CD4-positive, alpha-beta T cell treated with Interleukin-4 for 1 hour (primary cell): Measurements from ENCODE around the gene PLD4.
"Not testable (repeated sequence)": the region's sequence is repeated elsewhere in the genome, so short reads cannot be mapped to it uniquely, and the experiment has no call there.

ENCODE experiments used
- DNase-seq, 2 donors: peaks; one replicate each; pipeline ENCODE4 v3.0.0-alpha.2; 2020 to 2022

PLD4 gene

DNA sequence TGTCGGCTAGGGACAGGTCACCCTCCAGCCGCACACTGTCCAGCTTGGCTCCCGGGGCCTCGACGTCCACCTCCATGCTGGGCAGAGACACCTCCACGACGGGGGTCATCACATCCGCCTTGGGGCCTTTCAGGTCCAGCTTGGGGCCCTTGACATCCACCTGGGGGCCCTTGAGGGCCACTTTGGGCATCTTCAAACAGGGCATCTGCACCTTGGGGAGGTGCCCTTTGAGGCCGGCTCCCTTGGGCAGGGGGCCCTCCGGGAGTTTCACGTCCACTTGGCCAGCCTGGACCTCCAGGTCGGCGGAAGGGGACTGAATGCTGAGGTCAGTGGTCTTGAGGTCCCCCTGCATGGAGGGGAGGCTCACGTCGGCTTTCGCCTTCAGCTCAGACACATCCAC is 17.9 kb downstream of the PLD4 start:
- DNase-seq, result no peak

DNA sequence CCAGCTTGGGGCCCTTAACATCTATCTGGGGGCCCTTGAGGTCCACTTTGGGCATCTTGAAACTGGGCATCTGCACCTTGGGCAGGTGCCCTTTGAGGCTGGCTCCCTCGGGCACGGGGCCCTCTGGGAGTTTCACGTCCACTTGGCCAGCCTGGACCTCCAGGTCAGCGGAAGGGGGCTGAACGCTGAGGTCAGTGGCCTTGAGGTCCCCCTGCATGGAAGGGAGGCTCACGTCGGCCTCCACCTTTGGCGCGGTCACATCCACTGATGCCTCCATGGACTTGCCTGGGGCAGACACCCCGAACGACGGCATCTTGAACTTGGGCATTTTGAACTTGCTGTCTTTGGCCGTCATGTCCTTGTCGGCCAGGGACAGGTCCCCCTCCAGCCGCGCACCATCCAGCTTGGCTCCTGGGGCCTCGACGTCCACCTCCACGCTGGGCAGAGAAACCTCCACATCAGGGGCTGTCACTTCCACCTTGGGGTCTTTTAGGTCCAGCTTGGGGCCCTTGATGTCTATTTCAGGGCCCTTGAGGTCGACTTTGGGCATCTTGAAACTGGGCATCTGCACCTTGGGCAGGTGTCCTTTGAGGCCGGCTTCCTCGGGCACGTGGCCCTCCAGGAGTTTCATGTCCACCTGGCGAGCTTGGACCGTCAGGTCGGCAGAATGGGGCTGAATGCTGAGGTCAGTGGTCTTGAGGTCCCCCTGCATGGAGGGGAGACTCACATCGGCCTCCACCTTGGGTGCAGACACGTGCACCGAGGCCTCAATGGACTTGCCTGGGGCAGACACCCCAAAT is 18.7 kb downstream of the PLD4 start:
- DNase-seq, result not testable (repeated sequence)

DNA sequence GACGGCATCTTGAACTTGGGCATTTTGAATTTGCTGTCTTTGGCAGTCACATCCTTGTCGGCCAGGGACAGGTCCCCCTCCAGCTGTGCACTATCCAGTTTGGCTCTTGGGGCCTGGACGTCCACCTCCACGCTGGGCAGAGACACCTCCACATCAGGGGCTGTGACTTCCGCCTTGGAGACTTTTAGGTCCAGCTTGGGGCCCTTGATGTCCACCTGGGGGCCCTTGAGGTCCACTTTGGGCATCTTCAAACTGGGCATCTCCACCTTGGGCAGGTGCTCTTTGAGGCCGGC is 19.3 kb downstream of the PLD4 start:
- DNase-seq, result not testable (repeated sequence)

DNA sequence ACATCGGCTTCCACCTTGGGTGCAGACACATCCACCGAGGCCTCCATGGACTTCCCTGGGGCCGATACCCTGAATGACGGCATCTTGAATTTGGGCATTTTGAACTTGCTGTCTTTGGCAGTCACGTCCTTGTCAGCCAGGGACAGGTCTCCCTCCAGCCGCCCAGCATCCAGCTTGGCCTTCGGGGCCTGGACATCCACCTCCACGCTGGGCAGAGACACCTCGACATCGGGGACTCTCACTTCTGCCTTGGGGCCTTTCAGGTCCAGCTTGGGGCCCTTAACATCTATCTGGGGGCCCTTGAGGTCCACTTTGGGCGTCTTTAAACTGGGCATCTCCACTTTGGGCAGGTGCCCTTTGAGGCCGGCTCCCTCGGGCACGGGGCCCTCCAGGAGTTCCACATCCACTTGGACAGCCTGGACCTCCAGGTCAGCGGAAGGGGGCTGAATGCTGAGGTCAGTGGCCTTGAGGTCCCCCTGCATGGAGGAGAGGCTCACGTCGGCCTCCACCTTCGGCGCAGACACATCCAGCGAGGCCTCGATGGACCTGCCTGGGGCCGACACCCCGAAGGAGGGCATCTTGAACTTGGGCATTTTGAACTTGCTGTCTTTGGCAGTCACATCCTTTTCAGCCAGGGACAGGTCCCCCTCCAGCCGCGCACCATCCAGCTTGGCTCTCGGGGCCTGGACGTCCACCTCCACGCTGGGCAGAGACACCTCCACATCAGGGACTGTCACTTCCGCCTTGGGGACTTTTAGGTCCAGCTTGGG is 19.9 kb downstream of the PLD4 start:
- not testable (repeated sequence) for DNase-seq

DNA sequence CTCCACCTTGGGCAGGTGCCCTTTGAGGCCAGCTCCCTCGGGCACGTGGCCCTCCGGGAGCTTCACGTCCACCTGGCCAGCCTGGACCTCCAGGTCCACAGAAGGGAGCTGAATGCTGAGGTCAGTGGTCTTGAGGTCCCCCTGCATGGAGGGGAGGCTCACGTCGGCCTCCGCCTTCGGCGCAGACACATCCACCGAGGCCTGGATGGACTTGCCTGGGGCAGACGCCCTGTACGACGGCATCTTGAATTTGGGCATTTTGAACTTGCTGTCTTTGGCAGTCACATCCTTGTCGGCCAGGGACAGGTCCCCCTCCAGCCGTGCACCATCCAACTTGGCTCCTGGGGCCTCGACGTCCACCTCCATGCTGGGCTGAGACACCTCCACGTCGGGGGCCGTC is 20.6 kb downstream of the PLD4 start:
- DNase-seq, result not testable (repeated sequence)

DNA sequence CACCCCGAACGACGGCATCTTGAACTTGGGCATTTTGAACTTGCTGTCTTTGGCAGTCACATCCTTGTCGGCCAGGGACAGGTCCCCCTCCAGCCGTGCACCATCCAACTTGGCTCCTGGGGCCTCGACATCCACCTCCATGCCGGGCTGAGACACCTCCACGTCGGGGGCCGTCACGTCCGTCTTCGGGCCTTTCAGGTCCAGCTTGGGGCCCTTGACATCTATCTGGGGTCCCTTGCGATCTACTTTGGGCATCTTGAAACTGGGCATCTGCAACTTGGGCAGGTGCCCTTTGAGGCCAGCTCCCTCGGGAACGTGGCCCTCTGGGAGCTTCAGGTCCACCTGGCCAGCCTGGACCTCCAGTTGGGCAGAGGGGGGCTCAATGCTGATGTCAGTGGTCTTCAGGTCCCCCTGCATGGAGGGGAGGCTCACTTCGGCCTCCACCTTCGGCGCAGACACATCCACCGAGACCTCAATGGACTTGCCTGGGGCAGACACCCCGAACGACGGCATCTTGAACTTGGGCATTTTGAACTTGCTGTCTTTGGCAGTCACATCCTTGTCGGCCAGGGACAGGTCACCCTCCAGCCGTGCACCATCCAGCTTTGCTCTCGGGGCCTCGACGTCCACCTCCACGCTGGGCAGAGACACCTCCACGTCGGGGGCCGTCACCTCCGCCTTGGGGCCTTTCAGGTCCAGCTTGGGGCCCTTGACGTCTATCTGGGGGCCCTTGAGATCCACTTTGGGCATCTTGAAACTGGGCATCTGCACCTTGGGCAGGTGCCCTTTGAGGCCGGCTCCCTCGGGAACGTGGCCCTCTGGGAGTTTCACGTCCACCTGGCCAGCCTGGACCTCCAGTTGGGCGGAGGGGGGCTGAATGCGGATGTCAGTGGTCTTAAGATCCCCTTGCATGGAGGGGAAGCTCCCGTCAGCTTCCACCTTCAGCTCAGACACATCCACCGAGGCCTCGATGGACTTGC is 21.6 kb downstream of the PLD4 start:
- DNase-seq, result not testable (repeated sequence)

DNA sequence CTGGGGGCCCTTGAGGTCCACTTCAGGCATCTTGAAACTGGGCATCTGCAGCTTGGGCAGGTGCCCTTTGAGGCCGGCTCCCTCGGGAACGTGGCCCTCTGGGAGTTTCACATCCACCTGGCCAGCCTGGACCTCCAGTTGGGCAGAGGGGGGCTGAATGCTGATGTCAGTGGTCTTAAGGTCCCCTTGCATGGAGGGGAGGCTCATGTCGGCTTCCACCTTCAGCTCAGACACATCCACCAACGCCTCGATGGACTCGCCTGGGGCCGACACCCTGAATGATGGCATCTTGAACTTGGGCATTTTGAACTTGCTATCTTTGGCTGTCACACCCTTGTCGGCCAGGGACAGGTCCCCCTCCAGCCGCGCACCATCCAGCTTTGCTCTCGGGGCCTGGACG is 22.5 kb downstream of the PLD4 start:
- not testable (repeated sequence) for DNase-seq

DNA sequence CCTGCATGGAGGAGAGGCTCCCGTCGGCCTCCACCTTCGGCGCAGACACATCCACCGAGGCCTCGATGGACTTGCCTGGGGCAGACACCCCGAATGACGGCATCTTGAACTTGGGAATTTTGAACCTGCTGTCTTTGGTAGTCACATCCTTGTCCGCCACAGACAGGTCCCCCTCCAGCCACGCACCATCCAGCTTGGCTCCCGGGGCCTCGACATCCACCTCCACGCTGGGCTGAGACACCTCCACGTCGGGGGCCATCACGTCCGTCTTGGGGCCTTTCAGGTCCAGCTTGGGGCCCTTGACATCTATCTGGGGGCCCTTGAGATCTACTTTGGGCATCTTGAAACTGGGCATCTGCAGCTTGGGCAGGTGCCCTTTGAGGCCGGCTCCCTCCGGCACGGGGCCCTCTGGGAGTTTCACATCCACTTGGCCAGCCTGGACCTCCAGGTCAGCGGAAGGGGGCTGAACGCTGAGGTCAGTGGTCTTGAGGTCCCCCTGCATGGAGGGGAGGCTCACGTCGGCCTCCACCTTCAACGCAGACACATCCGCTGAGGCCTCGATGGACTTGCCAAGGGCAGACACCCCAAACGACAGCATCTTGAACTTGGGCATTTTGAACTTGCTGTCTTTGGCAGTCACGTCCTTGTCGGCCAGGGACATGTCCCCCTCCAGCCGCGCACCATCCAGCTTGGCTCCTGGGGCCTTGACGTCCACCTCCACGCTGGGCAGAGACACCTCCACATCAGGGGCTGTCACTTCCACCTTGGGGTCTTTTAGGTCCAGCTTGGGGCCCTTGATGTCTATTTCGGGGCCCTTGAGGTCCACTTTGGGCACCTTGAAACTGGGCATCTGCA is 23.4 kb downstream of the PLD4 start:
- DNase-seq, result not testable (repeated sequence)

DNA sequence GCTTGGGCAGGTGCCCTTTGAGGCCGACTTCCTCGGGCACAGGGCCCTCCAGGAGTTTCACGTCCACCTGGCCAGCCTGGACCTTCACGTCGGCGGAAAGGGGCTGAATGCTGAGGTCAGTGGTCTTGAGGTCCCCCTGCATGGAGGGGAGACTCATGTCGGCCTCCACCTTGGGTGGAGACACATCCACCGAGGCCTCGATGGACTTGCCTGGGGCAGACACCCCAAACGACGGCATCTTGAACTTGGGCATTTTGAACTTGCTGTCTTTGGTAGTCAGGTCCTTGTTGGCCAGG is 24.0 kb downstream of the PLD4 start:
- DNase-seq, result no peak

DNA sequence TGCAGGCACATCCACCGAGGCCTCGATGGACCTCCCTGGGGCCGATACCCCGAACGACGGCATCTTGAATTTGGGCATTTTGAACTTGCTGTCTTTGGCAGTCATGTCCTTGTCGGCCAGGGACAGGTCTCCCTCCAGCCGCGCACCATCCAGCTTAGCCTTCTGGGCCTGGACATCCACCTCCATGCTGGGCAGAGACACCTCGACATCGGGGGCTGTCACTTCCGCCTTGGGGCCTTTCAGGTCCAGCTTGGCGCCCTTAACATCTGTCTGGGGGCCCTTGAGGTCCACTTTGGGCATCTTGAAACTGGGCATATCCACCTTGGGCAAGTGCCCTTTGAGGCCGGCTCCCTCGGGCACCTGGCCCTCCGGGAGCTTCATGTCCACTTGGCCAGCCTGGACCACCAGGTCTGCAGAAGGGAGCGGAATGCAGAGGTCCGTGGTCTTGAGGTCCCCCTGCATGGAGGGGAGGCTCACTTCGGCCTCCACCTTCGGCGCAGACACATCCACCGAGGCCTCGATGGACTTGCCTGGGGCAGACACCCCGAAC is 24.8 kb downstream of the PLD4 start:
- not testable (repeated sequence) for DNase-seq

DNA sequence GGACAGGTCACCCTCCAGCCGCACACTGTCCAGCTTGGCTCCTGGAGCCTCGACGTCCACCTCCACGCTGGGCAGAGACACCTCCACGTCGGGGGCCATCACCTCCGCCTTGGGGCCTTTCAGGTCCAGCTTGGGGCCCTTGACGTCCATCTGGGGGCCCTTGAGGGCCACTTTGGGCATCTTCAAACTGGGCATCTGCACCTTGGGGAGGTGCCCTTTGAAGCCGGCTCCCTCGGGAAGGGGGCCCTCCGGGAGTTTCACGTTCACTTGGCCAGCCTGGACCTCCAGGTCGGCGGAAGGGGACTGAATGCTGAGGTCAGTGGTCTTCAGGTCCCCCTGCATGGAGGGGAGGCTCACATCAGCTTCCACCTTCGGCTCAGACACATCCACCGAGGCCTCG is 25.3 kb downstream of the PLD4 start:
- DNase-seq, result no peak

DNA sequence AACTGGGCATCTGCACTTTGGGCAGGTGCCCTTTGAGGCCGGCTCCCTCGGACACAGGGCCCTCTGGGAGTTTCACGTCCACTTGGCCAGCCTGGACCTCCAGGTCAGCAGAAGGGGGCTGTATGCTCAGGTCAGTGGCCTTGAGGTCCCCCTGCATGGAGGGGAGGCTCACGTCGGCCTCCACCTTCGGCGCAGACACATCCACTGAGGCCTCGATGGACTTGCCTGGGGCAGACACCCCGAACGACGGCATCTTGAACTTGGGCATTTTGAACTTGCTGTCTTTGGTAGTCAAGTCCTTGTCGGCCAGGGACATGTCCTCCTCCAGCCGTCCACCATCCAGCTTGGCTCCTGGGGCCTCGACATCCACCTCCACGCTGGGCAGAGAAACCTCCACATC is 26.0 kb downstream of the PLD4 start:
- DNase-seq, result not testable (repeated sequence)

DNA sequence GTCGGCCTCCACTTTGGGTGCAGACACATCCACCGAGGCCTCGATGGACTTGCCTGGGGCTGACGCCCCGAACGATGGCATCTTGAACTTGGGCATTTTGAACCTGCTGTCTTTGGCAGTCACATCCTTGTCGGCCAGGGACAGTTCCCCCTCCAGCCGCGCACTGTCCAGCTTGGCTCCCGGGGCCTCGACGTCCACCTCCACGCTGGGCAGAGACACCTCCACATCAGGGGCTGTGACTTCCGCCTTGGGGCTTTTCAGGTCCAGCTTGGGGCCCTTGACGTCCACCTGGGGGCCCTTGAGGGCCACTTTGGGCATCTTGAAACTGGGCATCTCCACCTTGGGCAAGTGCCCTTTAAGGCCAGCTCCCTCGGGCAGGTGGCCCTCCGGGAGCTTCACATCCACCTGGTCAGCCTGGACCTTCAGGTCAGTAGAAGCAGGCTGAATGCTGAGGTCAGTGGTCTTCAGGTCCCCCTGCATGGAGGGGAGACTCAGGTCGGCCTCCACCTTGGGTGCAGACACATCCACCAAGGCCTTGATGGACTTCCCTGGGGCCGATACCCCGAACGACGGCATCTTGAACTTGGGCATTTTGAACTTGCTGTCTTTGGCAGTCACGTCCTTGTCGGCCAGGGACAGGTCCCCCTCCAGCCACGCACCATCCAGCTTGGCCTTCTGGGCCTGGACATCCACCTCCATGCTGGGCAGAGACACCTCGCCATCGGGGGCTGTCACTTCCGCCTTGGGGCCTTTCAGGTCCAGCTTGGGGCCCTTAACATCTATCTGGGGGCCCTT is 27.4 kb downstream of the PLD4 start:
- DNase-seq, result not testable (repeated sequence)

DNA sequence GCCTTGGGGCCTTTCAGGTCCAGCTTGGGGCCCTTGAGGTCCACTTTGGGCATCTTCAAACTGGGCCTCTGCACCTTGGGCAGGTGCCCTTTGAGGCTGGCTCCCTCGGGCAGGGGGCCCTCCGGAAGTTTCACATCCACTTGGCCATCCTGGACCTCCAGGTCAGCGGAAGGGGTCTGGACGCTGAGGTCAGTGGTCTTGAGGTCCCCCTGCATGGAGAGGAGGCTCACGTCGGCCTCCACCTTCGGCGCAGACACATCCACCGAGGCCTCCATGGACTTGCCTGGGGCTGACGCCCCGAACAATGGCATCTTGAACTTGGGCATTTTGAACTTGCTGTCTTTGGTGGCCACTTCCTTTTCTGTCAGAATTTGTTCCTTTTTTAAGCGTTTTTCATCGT is 28.4 kb downstream of the PLD4 start:
- DNase-seq, result no peak

DNA sequence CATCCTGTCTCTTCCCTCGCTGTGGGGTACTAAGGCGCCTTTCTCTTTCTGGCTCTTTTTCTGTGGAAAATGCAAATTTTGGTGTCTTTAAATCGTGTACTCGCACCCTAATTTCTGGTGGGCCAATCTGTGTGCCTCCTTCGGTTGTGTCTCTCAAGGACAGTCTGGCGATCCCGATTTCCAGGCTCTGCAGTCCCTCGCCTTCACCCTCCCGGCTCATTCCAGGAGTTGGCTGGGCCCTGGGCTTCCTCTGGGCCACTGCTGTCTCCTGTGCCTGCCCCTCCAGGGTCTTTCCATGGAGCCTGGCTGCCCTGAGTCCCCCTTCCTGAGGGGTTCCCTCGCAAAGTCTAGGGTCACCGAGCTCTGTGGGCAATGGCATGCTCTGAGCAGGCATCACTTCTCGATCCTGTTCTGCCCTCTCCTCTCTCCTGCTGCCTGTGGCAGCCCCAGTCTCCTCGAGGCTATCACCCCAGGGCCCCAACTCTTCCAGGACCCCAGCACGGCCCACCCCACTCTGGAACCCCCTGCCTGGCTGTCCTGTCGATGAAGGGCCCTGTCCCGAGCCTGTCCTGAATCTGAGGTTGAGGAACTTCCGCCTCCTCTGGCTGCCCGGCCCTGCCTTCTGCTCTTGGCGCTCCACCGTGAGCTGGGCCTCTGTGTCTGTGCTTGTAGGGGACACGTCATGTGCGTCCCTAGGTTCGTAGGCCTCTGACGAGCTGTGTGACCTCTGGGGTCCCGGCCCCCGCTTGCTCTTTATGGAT is 29.4 kb downstream of the PLD4 start:
- DNase-seq, result no peak

DNA sequence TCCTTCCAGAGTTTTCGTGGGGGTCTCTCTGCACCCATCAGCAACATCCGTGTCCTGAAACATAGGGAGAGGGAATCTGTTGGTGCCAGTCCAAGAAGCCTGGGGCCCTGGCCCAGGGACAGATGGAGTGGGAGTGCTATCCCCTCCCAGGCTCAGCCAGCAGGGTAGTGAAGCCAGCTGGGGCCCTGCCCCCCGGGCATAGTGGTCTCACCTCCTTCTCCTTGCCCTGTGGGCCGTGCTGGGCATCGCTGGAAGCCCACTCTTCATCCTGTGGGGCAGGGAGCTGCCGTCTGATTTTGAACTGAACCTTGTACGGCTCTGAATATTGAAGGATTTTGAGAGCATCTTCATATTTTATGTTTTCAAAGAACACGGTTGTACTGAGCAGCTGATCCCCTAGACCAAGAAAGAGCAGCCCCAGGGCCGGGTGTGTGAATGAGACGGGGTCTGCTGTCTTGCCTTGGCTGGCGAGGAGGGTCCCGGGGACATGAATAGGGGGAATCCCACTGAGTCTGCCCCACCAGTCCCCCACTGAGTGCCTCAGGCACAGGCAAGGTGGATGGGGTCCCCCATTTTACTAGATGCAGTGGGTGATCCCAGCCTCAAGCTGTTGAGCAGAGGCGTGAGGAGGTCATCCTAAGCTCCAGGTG is 30.2 kb downstream of the PLD4 start:
- no peak for DNase-seq

DNA sequence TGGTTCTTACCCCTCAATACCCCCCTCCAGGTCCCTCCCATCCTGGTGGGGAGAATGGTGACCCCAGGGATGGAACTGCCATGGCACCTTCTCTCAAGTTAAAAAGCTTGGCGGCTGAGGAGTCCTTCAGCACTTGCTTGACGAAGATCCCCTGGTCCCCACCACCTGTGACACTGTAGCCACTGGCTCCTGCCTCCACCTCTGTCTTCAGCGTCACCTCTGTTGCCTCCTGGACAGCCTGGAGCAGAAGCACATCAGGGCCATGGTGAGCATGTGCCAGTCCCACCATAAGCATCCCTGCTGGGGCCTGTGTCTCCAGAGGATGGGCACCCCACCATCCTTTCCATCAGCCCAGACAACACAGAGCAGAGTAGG is 30.7 kb downstream of the PLD4 start:
- no peak for DNase-seq

DNA sequence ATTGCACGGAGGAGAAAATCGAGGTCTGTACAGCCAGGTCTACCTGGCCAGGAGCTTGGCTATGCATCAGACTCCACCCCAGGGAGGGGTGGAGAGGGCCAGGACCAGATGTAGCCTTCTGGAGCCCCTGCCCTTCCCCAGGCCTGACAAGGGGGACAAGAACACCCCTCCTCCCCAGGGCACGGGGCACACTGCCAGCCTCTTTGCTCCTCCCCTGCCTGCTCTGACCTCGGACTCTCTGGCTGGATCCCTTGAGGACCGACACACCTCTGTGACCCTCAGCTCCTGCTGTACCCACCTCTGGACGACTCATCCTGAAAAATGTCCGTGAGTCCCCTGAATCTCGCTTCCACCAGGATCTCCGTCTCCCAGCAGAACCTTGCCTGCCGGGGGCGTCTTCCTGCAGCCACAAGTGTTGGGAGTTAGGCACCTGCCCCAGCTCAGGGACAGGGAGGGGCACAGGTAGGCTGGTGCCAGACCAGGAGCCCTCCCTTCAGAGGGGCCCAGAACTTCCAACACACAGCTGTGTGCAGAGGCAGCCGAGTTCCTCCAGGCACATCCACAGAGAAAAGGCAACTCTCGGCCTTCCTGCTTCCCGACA is 31.7 kb downstream of the PLD4 start:
- DNase-seq, result no peak
